Progenitor cell of endocrine pancreas (in vitro differentiated cells): ENCODE results near the gene PALLD. TPM values are rescaled to one million over a fixed set of nuclear protein-coding genes. Genes with fewer than 3 reads are reported as not detected.

ENCODE experiments used
- DNase-seq: peaks from one replicate; pipeline ENCODE4 v3.0.0; 2021; ENCODE audit warnings: low spot score; ENCODE audit not compliant: unreplicated experiment
- H3K27ac Mint-ChIP-seq: 2 replicates; pipeline ENCODE4 v1.8.0; 2021; ENCODE audit warnings: mild to moderate bottlenecking, moderate library complexity, mixed read lengths
- H3K27me3 Mint-ChIP-seq: 2 replicates; pipeline ENCODE4 v1.8.0; 2021; ENCODE audit warnings: mixed read lengths
- H3K36me3 Mint-ChIP-seq: 2 replicates; pipeline ENCODE4 v1.8.0; 2022; ENCODE audit warnings: mixed read lengths; ENCODE audit not compliant: insufficient read depth
- H3K4me1 Mint-ChIP-seq: 2 replicates; pipeline ENCODE4 v1.8.0; 2021; ENCODE audit warnings: low read depth, mixed read lengths
- H3K4me3 Mint-ChIP-seq: 2 replicates; pipeline ENCODE4 v1.8.0; 2021; ENCODE audit warnings: low read depth, mild to moderate bottlenecking, moderate library complexity, mixed read lengths
- H3K9me3 Mint-ChIP-seq: 2 replicates; pipeline ENCODE4 v1.8.0; 2021; ENCODE audit warnings: low read depth, mixed read lengths
- total RNA-seq: library from RNA; stranded (reverse); gene quantifications from 2 replicates; pipeline ENCODE4 v1.2.1, GENCODE V29; 2021
- TF ChIP-seq, protein P1 (sequence below): fragments of 200-600 bp; sonication (generic); IDR thresholded peaks from one replicate; pipeline ENCODE4 v1.5.0; 2021; ENCODE audit warnings: antibody characterized with exemption, mild to moderate bottlenecking; ENCODE audit not compliant: unreplicated experiment

Gene PALLD
- total RNA-seq, 1 donor from 2014 or later, result 43.2 TPM

DNA sequence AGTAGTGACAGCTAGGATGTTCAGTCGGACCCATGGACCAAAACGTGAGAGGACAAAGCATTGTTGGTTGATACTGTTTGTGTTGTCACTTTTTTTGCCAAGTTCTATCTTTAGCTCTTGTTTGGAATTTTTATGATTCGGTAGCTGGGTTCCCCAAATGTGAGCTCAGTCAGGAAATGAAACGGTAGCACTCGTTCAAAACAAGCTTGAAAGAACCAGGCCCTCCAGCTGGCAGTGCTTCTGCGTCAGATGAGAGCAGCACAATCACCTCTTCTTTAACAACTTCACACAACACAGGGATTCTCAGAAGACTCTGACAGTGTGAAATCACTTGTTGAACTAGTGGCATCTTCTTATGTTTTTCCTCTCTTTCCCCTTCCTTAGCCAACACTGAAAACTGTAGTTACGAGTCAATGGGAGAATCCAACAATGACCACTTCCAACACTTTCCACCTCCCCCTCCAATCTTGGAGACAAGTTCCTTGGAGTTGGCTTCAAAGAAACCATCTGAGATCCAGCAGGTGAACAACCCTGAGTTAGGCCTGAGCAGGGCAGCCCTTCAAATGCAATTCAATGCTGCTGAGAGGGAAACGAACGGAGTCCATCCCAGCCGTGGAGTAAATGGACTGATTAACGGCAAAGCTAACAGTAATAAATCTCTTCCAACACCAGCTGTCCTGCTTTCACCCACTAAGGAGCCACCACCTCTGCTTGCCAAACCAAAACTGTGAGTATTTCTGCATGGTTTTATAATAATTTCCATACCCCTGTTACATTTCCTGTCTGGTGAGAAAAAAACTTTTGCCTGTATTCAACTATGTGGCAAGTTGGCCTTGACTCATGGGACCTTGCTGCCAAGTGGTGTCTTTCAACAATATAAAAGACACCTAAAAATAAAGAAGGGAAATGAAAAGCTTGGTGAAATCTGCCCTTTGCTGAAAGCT, 214.6 kb downstream of the PALLD start:
- TF ChIP-seq, protein P1, sequence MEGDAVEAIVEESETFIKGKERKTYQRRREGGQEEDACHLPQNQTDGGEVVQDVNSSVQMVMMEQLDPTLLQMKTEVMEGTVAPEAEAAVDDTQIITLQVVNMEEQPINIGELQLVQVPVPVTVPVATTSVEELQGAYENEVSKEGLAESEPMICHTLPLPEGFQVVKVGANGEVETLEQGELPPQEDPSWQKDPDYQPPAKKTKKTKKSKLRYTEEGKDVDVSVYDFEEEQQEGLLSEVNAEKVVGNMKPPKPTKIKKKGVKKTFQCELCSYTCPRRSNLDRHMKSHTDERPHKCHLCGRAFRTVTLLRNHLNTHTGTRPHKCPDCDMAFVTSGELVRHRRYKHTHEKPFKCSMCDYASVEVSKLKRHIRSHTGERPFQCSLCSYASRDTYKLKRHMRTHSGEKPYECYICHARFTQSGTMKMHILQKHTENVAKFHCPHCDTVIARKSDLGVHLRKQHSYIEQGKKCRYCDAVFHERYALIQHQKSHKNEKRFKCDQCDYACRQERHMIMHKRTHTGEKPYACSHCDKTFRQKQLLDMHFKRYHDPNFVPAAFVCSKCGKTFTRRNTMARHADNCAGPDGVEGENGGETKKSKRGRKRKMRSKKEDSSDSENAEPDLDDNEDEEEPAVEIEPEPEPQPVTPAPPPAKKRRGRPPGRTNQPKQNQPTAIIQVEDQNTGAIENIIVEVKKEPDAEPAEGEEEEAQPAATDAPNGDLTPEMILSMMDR, result no peak
- peaks cover 26% of the 10 kb centered on the region for H3K4me1 Mint-ChIP-seq
- no peak for DNase-seq

DNA sequence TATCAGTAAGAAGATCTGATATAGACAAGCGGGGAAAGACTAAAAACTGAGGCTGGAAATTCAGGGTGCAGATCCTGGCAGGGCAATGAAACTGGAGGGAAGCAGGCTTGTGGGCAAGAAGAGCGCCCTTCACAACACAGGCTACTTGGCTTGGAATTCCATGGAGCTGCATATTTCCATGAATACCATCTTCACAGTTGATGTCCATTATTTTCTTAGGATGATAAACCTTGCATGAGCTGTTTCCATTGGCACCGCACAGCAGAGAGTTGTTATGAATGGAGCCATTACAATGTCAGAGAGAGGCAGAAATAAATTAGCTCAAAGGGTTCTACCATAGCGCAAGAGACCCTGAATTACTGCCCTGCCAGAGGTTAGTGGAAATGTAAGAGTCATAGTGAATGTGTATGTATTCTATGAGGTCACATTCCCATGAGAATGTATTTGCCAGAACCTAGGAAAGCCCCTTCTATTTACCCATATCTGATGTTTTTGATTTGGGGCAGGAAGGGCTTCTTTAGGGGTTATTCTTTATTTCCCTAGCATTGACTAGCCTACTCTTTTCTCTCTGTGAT, 215.6 kb downstream of the PALLD start:
- peaks cover 3% of the 10 kb centered on the region for H3K36me3 Mint-ChIP-seq
- H3K4me1 Mint-ChIP-seq, result peaks cover 26% of the 10 kb centered on the region
- H3K27ac Mint-ChIP-seq, result no peak overlapping the region
- peaks cover 61% of the 10 kb centered on the region for H3K27me3 Mint-ChIP-seq
- H3K9me3 Mint-ChIP-seq, result no peaks in the 10 kb centered on the region
- no peak for DNase-seq
- TF ChIP-seq, protein P1, result no peak
- no peak overlapping the region for H3K4me3 Mint-ChIP-seq

More for the DNA sequence above, 214.6 kb downstream of the PALLD start:
- H3K27me3 Mint-ChIP-seq, result peaks cover 57% of the 10 kb centered on the region
- H3K36me3 Mint-ChIP-seq, result peaks cover 3% of the 10 kb centered on the region
- H3K4me3 Mint-ChIP-seq, result no peak overlapping the region
- H3K9me3 Mint-ChIP-seq, result no peaks in the 10 kb centered on the region
- no peak overlapping the region for H3K27ac Mint-ChIP-seq

DNA sequence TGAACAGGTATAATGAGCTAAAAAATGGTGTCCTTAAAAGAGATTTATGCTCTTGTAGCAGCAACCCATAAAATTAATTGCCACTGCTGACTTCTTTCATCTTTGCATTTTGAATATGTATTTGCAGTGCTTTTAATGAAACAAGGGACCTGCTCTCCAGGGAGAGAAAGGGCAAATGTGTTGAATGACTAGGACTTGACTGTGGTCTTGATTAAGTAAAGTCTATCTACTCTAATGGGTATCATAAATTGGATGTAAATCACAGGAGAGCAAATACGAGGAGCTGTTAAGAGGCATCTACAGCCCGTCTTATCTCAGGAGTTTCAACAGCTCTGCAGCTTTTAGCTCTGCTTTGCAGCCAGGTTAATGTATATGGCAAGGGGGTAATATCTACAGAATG, 216.4 kb downstream of the PALLD start:
- Mint-ChIP-seq H3K9me3 (no peaks in the 10 kb centered on the region), H3K36me3 (peaks cover 3% of the 10 kb centered on the region), H3K27ac (no peak overlapping the region), H3K4me1 (peaks cover 26% of the 10 kb centered on the region), H3K27me3 (peaks cover 63% of the 10 kb centered on the region), H3K4me3 (no peak overlapping the region)
- DNase-seq, result no peak
- TF ChIP-seq, protein P1, result no peak

DNA sequence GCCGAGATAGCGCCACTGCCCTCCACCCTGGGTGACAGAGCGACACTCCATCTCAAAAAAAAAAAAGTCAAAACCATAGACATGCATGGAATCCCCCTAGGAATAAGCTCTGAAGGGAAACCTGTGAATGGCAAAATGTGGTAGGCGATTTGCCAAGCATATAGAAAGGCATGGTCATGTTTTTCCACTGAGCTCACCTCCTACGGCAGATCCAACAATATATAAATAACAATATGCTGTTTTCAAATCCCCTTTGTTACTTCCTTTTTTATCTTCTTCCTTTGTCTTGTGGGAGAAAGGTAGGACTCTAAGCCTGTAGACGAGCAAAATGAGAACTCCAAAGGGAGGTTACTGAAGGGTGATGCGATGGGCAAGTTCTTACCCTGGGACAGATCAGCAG, 219.0 kb downstream of the PALLD start:
- Mint-ChIP-seq H3K27ac (no peak overlapping the region), H3K4me3 (no peak overlapping the region), H3K36me3 (peaks cover 1% of the 10 kb centered on the region), H3K27me3 (peaks cover 51% of the 10 kb centered on the region), H3K9me3 (peaks cover 3% of the 10 kb centered on the region), H3K4me1 (peaks cover 19% of the 10 kb centered on the region)
- DNase-seq, result no peak
- TF ChIP-seq, protein P1, result no peak

DNA sequence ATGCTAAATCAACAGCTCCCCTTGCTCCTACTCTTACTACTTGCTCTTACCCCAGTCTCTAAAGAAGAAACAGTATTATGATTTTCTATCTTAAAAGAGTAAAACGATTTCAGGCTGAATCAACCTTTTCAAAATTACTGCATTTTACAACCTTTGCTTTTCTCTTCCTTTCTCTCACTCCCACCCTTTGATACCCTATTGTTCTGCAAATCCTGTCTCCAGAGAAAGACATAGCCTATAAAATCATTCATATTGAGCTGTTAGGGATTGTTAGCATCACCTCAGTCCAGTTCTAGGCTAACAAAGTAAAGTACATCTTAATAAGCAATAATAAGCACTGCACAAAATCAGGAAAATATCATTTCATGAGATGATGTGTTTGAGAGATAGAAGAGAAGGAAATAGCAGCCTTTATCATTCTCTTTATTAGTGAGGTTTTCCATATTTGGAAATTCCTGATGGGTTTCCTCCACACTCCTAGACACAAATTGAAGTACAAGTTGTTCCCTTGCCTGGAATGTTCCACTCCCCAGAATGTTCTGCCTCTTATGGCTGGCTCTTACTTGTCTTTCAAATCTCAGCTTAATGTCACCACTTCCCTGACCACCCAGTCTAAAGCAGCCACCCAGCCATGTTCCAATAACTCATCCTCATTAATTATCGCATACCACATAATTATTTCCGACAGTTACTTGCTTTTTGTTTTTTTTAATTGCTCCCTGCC, 219.7 kb downstream of the PALLD start:
- no peak for DNase-seq
- Mint-ChIP-seq H3K27ac (no peak overlapping the region), H3K27me3 (peaks cover 45% of the 10 kb centered on the region), H3K36me3 (no peaks in the 10 kb centered on the region), H3K4me1 (peaks cover 14% of the 10 kb centered on the region), H3K4me3 (no peak overlapping the region), H3K9me3 (peaks cover 3% of the 10 kb centered on the region)
- TF ChIP-seq, protein P1, result no peak
